Endothelial cell of umbilical vein (primary cell): ENCODE measurements around the gene IGFBP2. TPM values are rescaled to one million over a fixed set of nuclear protein-coding genes. Genes with fewer than 3 reads are reported as not detected.

Experiments used
- BruUV-seq: library from RNA; stranded (reverse); fragments of 400-500 nt; replicated peaks from 2 replicates; lab custom pipeline; 2021; lab: Mats Ljungman, UMichigan
- CTCF ChIA-PET: fragments of 300-600, 350-600 bp; sonication (Branson Sonifier 250); formaldehyde crosslinking; loops from one replicate; lab custom pipeline; 2021; ENCODE audit warnings: antibody characterized with exemption, inconsistent platforms; lab: Charles Lee
- POLR2A ChIA-PET: fragments of 300-600, 350-600 bp; sonication (Branson Sonifier 250); formaldehyde crosslinking; loops from one replicate; lab custom pipeline; 2021; ENCODE audit warnings: antibody characterized with exemption, inconsistent platforms; lab: Charles Lee
- DNase-seq: peaks from one replicate; pipeline ENCODE4 v3.0.0-alpha.2; 2011; ENCODE audit warnings: low read depth, low spot score
- FAIRE-seq: peaks from 2 replicates; lab custom pipeline; 2011; peaks lifted over from hg19 to GRCh38; lab: Jason Lieb, UNC
- H2AFZ ChIP-seq: 2 replicates; pipeline ENCODE4 v1.6.0; 2012; ENCODE audit warnings: low read depth, low read length, control low read depth, inconsistent platforms
- H3K27ac ChIP-seq: 2 replicates; pipeline ENCODE4 v1.5.1; 2011; ENCODE audit warnings: low read depth, mild to moderate bottlenecking, control low read depth, low read length, moderate library complexity; ENCODE audit not compliant: insufficient read depth
- H3K27me3 ChIP-seq, 2 experiments: 2 replicates each; pipeline versions ENCODE4 v1.6.0 to v1.6.1; 2011; ENCODE audit warnings: low read length in 2 of 2, mixed read lengths in 1 of 2; ENCODE audit not compliant: control insufficient read depth in 2 of 2, insufficient read depth in 2 of 2
- H3K36me3 ChIP-seq, 2 experiments: 2 replicates in 1 of 2; 3 replicates in 1 of 2; pipeline ENCODE4 v1.5.1; 2011; ENCODE audit warnings: low read length in 2 of 2, mild to moderate bottlenecking in 1 of 2, moderate library complexity in 1 of 2; ENCODE audit not compliant: control insufficient read depth in 2 of 2, insufficient read depth in 2 of 2; ENCODE audit errors: extremely low read depth in 1 of 2
- H3K4me1 ChIP-seq: 3 replicates; pipeline ENCODE4 v1.5.1; 2011; ENCODE audit warnings: mild to moderate bottlenecking, low read length; ENCODE audit not compliant: control insufficient read depth, insufficient read depth; ENCODE audit errors: extremely low read depth
- H3K4me2 ChIP-seq: 2 replicates; pipeline ENCODE4 v1.6.1; 2011; ENCODE audit warnings: low read length, control low read depth, mixed read lengths; ENCODE audit not compliant: insufficient read depth
- H3K4me3 ChIP-seq, 3 experiments: fragments of 200-600 bp in 1 of 3; sonication (generic), shearing (Covaris generic) in 1 of 3; replicated peaks in 1 of 3; 2 replicates each; pipeline ENCODE4 v1.5.1; 2011 to 2016; ENCODE audit warnings: control low read depth in 3 of 3, low read length in 3 of 3, mild to moderate bottlenecking in 2 of 3, inconsistent platforms in 1 of 3, low read depth in 1 of 3, moderate library complexity in 1 of 3; ENCODE audit not compliant: insufficient read depth in 1 of 3
- H3K79me2 ChIP-seq: 2 replicates; pipeline ENCODE4 v1.6.0; 2012; ENCODE audit warnings: low read length, inconsistent platforms; ENCODE audit not compliant: control insufficient read depth, insufficient read depth
- H3K9ac ChIP-seq: replicated peaks from 2 replicates; pipeline ENCODE3; 2011; ENCODE audit warnings: low read length, control low read depth; ENCODE audit not compliant: insufficient read depth; ENCODE audit errors: extremely low read depth
- H3K9me1 ChIP-seq: replicated peaks from 3 replicates; pipeline ENCODE4 v1.6.0; 2011; ENCODE audit warnings: mild to moderate bottlenecking, low read length; ENCODE audit not compliant: control insufficient read depth, insufficient read depth; ENCODE audit errors: extremely low read depth
- H3K9me3 ChIP-seq: replicated peaks from 2 replicates; pipeline ENCODE4 v1.5.1; 2012; ENCODE audit warnings: low read length, inconsistent platforms; ENCODE audit not compliant: control insufficient read depth, insufficient read depth
- H4K20me1 ChIP-seq: replicated peaks from 2 replicates; pipeline ENCODE3; 2011; ENCODE audit warnings: mild to moderate bottlenecking, low read length; ENCODE audit not compliant: control insufficient read depth, insufficient read depth; ENCODE audit errors: extremely low read depth
- EZH2 ChIP-seq: IDR thresholded peaks from 2 replicates; pipeline ENCODE4 v1.6.1; 2012; ENCODE audit warnings: borderline replicate concordance, low read depth, mild to moderate bottlenecking, moderate library complexity, low read length, inconsistent platforms; ENCODE audit not compliant: severe bottlenecking
- FOS ChIP-seq: IDR thresholded peaks from 2 replicates; pipeline ENCODE4 v1.6.1; 2011; ENCODE audit warnings: mild to moderate bottlenecking, low read length, moderate library complexity, borderline replicate concordance; ENCODE audit not compliant: insufficient read depth
- GATA2 ChIP-seq: IDR thresholded peaks from 2 replicates; pipeline ENCODE4 v1.7.0; 2011; ENCODE audit warnings: low read depth, mild to moderate bottlenecking, moderate library complexity, mixed read lengths, low read length; ENCODE audit not compliant: insufficient read length, insufficient read depth
- MYC ChIP-seq: IDR thresholded peaks from one replicate; pipeline ENCODE4 v1.6.1; 2011; ENCODE audit warnings: mild to moderate bottlenecking, low read depth, low read length
- POLR2AphosphoS5 ChIP-seq: IDR thresholded peaks from 2 replicates; pipeline ENCODE4 v1.6.1; 2012; ENCODE audit warnings: low read depth, mild to moderate bottlenecking, control low read depth, low read length, moderate library complexity; ENCODE audit not compliant: insufficient read depth
- dilution Hi-C: fragments of 300-500 bp; cut with MboI; formaldehyde crosslinking; loops from one replicate; pipeline ENCODE4 v1.15.0; 2019; ENCODE audit warnings: low sequenced_read_pairs; ENCODE audit not compliant: extremely low pct_ligation_motif_present
- intact Hi-C: fragments of 100-400 bp; cut with micrococcal nuclease; formaldehyde crosslinking; loops from one replicate; pipeline ENCODE4 v1.10.0; 2022
- polyA plus RNA-seq, 4 experiments: library from polyadenylated mRNA; depleted of rRNA in 3 of 4; stranded (reverse) in 3 of 4; unstranded in 1 of 4; fragments of >200 nt; gene quantifications; 2 replicates each; pipeline versions ENCODE4 v1.2.1 to v1.2.3, GENCODE V29; 2011 to 2012; ENCODE audit warnings: missing spikeins in 1 of 4
- total RNA-seq: library from RNA; stranded (reverse); gene quantifications from 2 replicates; pipeline ENCODE4 v1.2.3, GENCODE V29; 2021
- TF ChIP-seq, protein P1 (sequence below), 2 donors: IDR thresholded peaks; 1 replicate in 1 of 2; 2 replicates in 1 of 2; pipeline ENCODE4 v1.5.1; 2011; ENCODE audit warnings: low read length in 2 of 2, mild to moderate bottlenecking in 2 of 2, moderate library complexity in 2 of 2, control low read depth in 1 of 2, inconsistent platforms in 1 of 2, low read depth in 1 of 2; ENCODE audit not compliant: insufficient read depth in 1 of 2; ENCODE audit errors: extremely low read depth in 1 of 2
- TF ChIP-seq, protein P2 (sequence below): IDR thresholded peaks from 2 replicates; pipeline ENCODE4 v1.6.1; 2011; ENCODE audit not compliant: insufficient read depth, insufficient read length

The IGFBP2 gene
- total and polyA plus RNA-seq, 2 donors (not counting 3 experiments of a cell fraction or from before 2014, with no cell fraction given): 212 to 261 TPM

DNA sequence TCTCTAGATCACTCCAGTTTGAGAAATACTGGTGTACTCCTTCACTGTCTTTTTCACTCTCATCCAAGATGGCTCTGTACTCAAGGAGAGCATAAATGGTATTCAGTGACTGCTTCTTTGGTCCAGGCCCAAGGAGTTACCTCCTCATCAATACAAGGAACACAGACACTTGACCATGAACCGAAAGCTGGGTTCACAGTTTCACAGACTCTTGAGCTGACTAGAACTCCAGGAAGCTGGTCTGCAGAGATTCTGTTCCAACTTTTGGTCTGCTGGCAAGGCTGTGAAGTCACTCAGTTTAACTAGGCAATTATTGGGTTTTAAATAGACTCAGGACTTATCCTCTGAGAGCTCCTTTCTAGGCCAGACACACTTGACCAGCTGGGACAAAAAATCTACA is 69.5 kb downstream of the IGFBP2 start:
- dilution Hi-C loops: no loop called here
- FAIRE-seq: no peak
- BruUV-seq: no TSS peak
- Histone ChIP-seq H3K4me3 (no peak overlapping the region), H3K27ac (no peak overlapping the region), H4K20me1 (no peaks in the 10 kb centered on the region), H3K36me3 (no peaks in the 10 kb centered on the region), H3K79me2 (no peaks in the 10 kb centered on the region), H3K9ac (no peak overlapping the region), H3K9me1 (no peaks in the 10 kb centered on the region), H3K4me1 (no peaks in the 10 kb centered on the region), H3K4me2 (no peak overlapping the region), H3K27me3 (peaks cover 15 to 20% of the 10 kb centered on the region in 2 experiments), H3K9me3 (no peaks in the 10 kb centered on the region), H2AFZ (no peak overlapping the region)
- POLR2A ChIA-PET: no interaction called here
- intact Hi-C loops: no loop called here
- no peak for DNase-seq
- CTCF ChIA-PET: interaction anchor here (0.9 to 1.7 kb wide), 3 partner anchors 13 to 464 kb away, joined by 3 to 5 read pairs (median 3); no protein-coding TSS in a partner anchor
- TF ChIP-seq, protein P1, sequence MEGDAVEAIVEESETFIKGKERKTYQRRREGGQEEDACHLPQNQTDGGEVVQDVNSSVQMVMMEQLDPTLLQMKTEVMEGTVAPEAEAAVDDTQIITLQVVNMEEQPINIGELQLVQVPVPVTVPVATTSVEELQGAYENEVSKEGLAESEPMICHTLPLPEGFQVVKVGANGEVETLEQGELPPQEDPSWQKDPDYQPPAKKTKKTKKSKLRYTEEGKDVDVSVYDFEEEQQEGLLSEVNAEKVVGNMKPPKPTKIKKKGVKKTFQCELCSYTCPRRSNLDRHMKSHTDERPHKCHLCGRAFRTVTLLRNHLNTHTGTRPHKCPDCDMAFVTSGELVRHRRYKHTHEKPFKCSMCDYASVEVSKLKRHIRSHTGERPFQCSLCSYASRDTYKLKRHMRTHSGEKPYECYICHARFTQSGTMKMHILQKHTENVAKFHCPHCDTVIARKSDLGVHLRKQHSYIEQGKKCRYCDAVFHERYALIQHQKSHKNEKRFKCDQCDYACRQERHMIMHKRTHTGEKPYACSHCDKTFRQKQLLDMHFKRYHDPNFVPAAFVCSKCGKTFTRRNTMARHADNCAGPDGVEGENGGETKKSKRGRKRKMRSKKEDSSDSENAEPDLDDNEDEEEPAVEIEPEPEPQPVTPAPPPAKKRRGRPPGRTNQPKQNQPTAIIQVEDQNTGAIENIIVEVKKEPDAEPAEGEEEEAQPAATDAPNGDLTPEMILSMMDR (IDR thresholded peaks at IDR 0.05; ENCODE audit: extremely low read depth in 1 of 2, insufficient read depth in 1 of 2, low read depth in 1 of 2, low read length in 2 of 2): no peak
- TF ChIP-seq GATA2 (no peak), MYC (no peak), EZH2 (no peak), POLR2AphosphoS5 (no peak), FOS (no peak)
- TF ChIP-seq, protein P2, sequence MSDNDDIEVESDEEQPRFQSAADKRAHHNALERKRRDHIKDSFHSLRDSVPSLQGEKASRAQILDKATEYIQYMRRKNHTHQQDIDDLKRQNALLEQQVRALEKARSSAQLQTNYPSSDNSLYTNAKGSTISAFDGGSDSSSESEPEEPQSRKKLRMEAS: no peak
